Pancreas (tissue), 10 donors: ENCODE data around the gene ARHGEF7. TPM values are rescaled to one million over a fixed set of nuclear protein-coding genes. Genes with fewer than 3 reads are reported as not detected.

Experiments
- ATAC-seq, 4 donors: fragments of 200-7000 bp; cut with Tn5 transposase; one replicate each; pipeline versions ENCODE4 v1.8.0 to v1.9.1; 2020; ENCODE audit warnings: mild to moderate bottlenecking in 4 of 4, moderate library complexity in 4 of 4
- DNase-seq, 6 donors: peaks; one replicate each; pipeline ENCODE4 v3.0.0-alpha.2; 2020
- FAIRE-seq: peaks from 2 replicates; lab custom pipeline; 2012; peaks lifted over from hg19 to GRCh38; lab: Jason Lieb, UNC
- H3K27ac ChIP-seq, 4 donors: fragments of 200-600 bp; sonication (generic); 1 replicate in 3 of 4; 2 replicates in 1 of 4; pipeline versions ENCODE4 v1.5.0 to v1.8.0; 2020
- H3K27me3 ChIP-seq, 4 donors: fragments of 200-600 bp; one replicate each; pipeline ENCODE4 v1.8.0; 2021
- H3K36me3 ChIP-seq, 3 donors: fragments of 200-600 bp; sonication (generic) in 1 of 3; one replicate each; pipeline versions ENCODE4 v1.5.0 to v1.8.0; 2020 to 2021
- H3K4me1 ChIP-seq, 3 donors: fragments of 200-600 bp; one replicate each; pipeline ENCODE4 v1.8.0; 2021
- H3K4me3 ChIP-seq, 4 donors: fragments of 200-600 bp; sonication (generic) in 2 of 4; one replicate each; pipeline versions ENCODE4 v1.5.0 to v1.8.0; 2020 to 2021
- H3K9me3 ChIP-seq, 4 donors: fragments of 200-600 bp; one replicate each; pipeline ENCODE4 v1.8.0; 2021
- WGBS, 2 donors: extraction: QIAGEN DNeasy Blood & Tissue Kit; methylation state at CpG; one replicate each; pipeline ENCODE4 v1.1.7; 2013; 5-methylcytosine and 5-hydroxymethylcytosine counted together
- intact Hi-C, 3 donors: fragments of 100-400 bp; cut with DNase I; formaldehyde crosslinking; loops; one replicate each; pipeline versions ENCODE4 v1.11.1 to v1.14.2; 2022
- polyA plus RNA-seq, 2 donors: library from polyadenylated mRNA; stranded (reverse); fragments of 200-250 nt; gene quantifications; one replicate each; pipeline ENCODE4 v1.2.3, GENCODE V29; 2013
- total RNA-seq, 6 donors: library from RNA; stranded (reverse); fragmentation: NEBNext Ultra II Directional in 4 of 6; extraction: Animal tissue kit (Norgen Biotek cat#: 25700) in 4 of 6; gene quantifications; one replicate each; pipeline versions ENCODE4 v1.2.1 to v1.2.4, GENCODE V29; 2021 to 2023
- TF ChIP-seq, protein P1 (sequence below), 4 donors: fragments of 200-600 bp; sonication (generic) in 3 of 4; IDR thresholded peaks; one replicate each; pipeline versions ENCODE4 v1.5.0 to v1.8.0; 2021; ENCODE audit warnings: antibody characterized with exemption in 4 of 4
- donor health status: healthy with polysubstance abuse.
- donor health status: DM: no; HTN: no; CAD: no; lungs with moderate emphysema.
- donor health status: DM: no; HTN: no; CAD: no.
- donor health status: control.
- donor health status: control.
- donor health status: Bipolar disorder and iron deficiency.
- donor health status: DM: yes; HTN: yes; CAD: no.
- donor health status: DM: no; HTN: no; CAD: no.
- donor health status: DM: no; HTN: no; CAD: no.
- donor health status: DM: yes; HTN: yes; CAD: no.

ARHGEF7 gene
- total and polyA plus RNA-seq, 8 donors: 13.4 to 37.7 (median 22.2) TPM

GRCh38 chr13:111304603-111305289, 189.6 kb downstream of the ARHGEF7 start:
- Histone ChIP-seq H3K4me3 (no peak overlapping the region), H3K36me3 (peaks cover 0 to 44% (median 23%) of the 10 kb centered on the region in 3 donors), H3K9me3 (no peaks in the 10 kb centered on the region), H3K4me1 (no peaks in the 10 kb centered on the region), H3K27ac (no peak overlapping the region), H3K27me3 (no peaks in the 10 kb centered on the region)
- DNase-seq (no peak), FAIRE-seq (no peak), ATAC-seq (no peak)
- intact Hi-C loops: no loop called here
- WGBS, 2 donors: 96% methylated on average over 20 of the region's 20 CpGs
- TF ChIP-seq, protein P1, sequence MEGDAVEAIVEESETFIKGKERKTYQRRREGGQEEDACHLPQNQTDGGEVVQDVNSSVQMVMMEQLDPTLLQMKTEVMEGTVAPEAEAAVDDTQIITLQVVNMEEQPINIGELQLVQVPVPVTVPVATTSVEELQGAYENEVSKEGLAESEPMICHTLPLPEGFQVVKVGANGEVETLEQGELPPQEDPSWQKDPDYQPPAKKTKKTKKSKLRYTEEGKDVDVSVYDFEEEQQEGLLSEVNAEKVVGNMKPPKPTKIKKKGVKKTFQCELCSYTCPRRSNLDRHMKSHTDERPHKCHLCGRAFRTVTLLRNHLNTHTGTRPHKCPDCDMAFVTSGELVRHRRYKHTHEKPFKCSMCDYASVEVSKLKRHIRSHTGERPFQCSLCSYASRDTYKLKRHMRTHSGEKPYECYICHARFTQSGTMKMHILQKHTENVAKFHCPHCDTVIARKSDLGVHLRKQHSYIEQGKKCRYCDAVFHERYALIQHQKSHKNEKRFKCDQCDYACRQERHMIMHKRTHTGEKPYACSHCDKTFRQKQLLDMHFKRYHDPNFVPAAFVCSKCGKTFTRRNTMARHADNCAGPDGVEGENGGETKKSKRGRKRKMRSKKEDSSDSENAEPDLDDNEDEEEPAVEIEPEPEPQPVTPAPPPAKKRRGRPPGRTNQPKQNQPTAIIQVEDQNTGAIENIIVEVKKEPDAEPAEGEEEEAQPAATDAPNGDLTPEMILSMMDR (IDR thresholded peaks at IDR 0.05): no peak

GRCh38 chr13:111312944-111313590, 198.0 kb downstream of the ARHGEF7 start:
- TF ChIP-seq, protein P1 (IDR thresholded peaks at IDR 0.05): no peak
- 98 to 99% methylated on average over 17 of the region's 17 CpGs for WGBS, 2 donors
- no peaks in the 10 kb centered on the region for H3K27me3 ChIP-seq
- no peak overlapping the region for H3K27ac ChIP-seq
- intact Hi-C loops: no loop called here
- no peak for DNase-seq
- no peak for FAIRE-seq
- no peak overlapping the region for H3K4me3 ChIP-seq
- no peak for ATAC-seq
- H3K4me1 ChIP-seq: no peaks in the 10 kb centered on the region
- H3K36me3 ChIP-seq: no peaks in the 10 kb centered on the region
- no peaks in the 10 kb centered on the region for H3K9me3 ChIP-seq

DNA sequence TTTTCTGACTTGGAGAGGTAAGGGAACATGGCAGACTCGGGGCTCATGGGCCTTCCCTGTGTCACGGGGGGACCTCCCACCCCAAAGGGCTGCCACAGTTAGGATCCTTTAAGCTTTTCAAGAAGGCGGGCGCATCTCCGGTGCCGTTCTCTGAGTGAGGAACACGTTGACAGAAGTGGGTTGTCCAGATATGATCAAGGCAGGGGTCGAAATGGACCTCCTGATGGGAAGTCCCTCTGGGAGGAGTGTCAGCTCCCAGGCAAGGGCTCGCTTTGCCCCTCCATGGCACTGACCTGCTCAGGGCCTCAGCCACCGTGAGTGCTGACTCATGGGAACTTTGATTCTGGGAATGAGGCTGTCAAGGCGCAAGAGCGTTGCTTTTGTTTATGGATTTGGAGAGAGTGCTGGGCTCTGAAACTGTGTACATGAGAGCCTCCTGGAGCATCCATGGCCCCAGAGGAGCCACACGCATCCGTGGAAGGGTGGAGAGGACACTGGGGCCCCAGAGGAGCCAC, 198.9 kb downstream of the ARHGEF7 start:
- TF ChIP-seq, protein P1 (IDR thresholded peaks at IDR 0.05): no peak
- Histone ChIP-seq H3K36me3 (no peaks in the 10 kb centered on the region), H3K27ac (no peak overlapping the region), H3K4me3 (no peak overlapping the region), H3K27me3 (no peaks in the 10 kb centered on the region), H3K4me1 (no peaks in the 10 kb centered on the region), H3K9me3 (no peaks in the 10 kb centered on the region)
- no peak for ATAC-seq
- intact Hi-C loops: no loop called here
- WGBS, 2 donors: 83% methylated on average over 14 of the region's 14 CpGs
- DNase-seq: no peak
- FAIRE-seq: no peak

DNA sequence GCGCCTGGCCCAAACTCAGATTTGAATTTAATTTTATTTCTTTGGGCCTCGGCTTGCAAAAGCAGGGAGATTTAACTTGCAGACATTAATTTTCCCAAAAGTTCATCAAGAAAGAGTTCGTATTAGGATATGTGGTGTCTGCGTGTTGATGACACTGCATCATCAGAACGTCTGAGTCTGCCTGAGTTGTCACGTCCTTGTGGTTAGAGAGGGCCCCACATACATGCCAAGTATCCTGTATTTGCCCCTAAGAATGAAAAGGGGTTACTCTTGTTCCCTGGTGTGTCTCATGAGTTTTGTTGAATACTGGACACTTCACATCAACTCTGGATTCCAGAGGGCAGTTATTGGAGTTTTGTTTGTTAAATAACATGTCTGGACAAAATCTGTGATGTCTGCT, 199.7 kb downstream of the ARHGEF7 start:
- ATAC-seq: no peak

More for the DNA sequence above, 199.7 kb downstream of the ARHGEF7 start:
- no peaks in the 10 kb centered on the region for H3K9me3 ChIP-seq
- intact Hi-C loops: no loop called here
- FAIRE-seq: no peak
- no peak overlapping the region for H3K4me3 ChIP-seq
- H3K36me3 ChIP-seq: no peaks in the 10 kb centered on the region
- no peaks in the 10 kb centered on the region for H3K27me3 ChIP-seq
- DNase-seq: no peak
- TF ChIP-seq, protein P1 (IDR thresholded peaks at IDR 0.05): no peak
- no peak overlapping the region for H3K27ac ChIP-seq
- no peaks in the 10 kb centered on the region for H3K4me1 ChIP-seq
- 81 to 88% methylated on average over 6 of the region's 6 CpGs for WGBS, 2 donors
